T-helper 17 cell (primary cell): Measurements from ENCODE around the gene CTDSPL. TPM values are rescaled to one million over a fixed set of nuclear protein-coding genes. Genes with fewer than 3 reads are reported as not detected.
A peak's percentile ranks its signal among the peaks of the same experiment; 100 is the strongest.

Source experiments
- ATAC-seq: fragments of 150-1000 bp; cut with Tn5 transposase; 2 replicates; pipeline ENCODE4 v1.10.0; 2021; ENCODE audit warnings: mild to moderate bottlenecking, moderate library complexity
- DNase-seq, 3 donors: peaks; one replicate each; pipeline versions ENCODE4 v3.0.0 to v3.0.0-alpha.2; 2020 to 2021
- H3K9me3 ChIP-seq: one replicate; pipeline ENCODE4 v1.7.0; 2013; ENCODE audit warnings: low read length, mild to moderate bottlenecking; ENCODE audit not compliant: control insufficient read depth, poor library complexity, severe bottlenecking
- H3K27ac Mint-ChIP-seq: one replicate; pipeline ENCODE4 v1.8.0; 2022; ENCODE audit warnings: mild to moderate bottlenecking, moderate library complexity, mixed read lengths
- H3K27me3 Mint-ChIP-seq: one replicate; pipeline ENCODE4 v1.8.0; 2022; ENCODE audit warnings: mixed read lengths
- H3K36me3 Mint-ChIP-seq: one replicate; pipeline ENCODE4 v1.8.0; 2022; ENCODE audit warnings: low read depth, mixed read lengths
- H3K4me1 Mint-ChIP-seq: one replicate; pipeline ENCODE4 v1.8.0; 2022; ENCODE audit warnings: mild to moderate bottlenecking, mixed read lengths
- H3K4me3 Mint-ChIP-seq: one replicate; pipeline ENCODE4 v1.8.0; 2022; ENCODE audit warnings: mild to moderate bottlenecking, moderate library complexity, mixed read lengths
- total RNA-seq, 4 donors: library from RNA in 2 of 4; stranded (reverse) in 2 of 4; gene quantifications; one replicate each; pipeline ENCODE4 v1.2.3 and lab custom pipeline; 2022 to 2026

Gene CTDSPL
- total RNA-seq, 2 donors from 2014 or later: 2.2 to 48.0 TPM

- peaks cover 2% of the 10 kb centered on the region for H3K36me3 Mint-ChIP-seq
- peaks cover 25% of the 10 kb centered on the region for H3K27me3 Mint-ChIP-seq
- no peak for ATAC-seq
- peaks cover 6% of the 10 kb centered on the region for H3K4me1 Mint-ChIP-seq
- H3K27ac Mint-ChIP-seq: no peak overlapping the region
- DNase-seq: no peak
- H3K9me3 ChIP-seq: no peaks in the 10 kb centered on the region
- H3K4me3 Mint-ChIP-seq: no peak overlapping the region
Observed at GRCh38 chr3:37903734-37904133, 42.1 kb downstream of the CTDSPL start.

GRCh38 chr3:37904601-37905000, 42.9 kb downstream of the CTDSPL start:
- ATAC-seq (no peak), DNase-seq (no peak)
- Mint-ChIP-seq H3K27ac (no peak overlapping the region), H3K36me3 (peaks cover 2% of the 10 kb centered on the region), H3K4me1 (peaks cover 6% of the 10 kb centered on the region), H3K27me3 (peaks cover 19% of the 10 kb centered on the region), H3K4me3 (no peak overlapping the region)
- H3K9me3 ChIP-seq: no peaks in the 10 kb centered on the region

GRCh38 chr3:37905346-37905745, 43.7 kb downstream of the CTDSPL start:
- Mint-ChIP-seq H3K36me3 (peaks cover 2% of the 10 kb centered on the region), H3K27me3 (peaks cover 19% of the 10 kb centered on the region), H3K4me1 (peaks cover 6% of the 10 kb centered on the region), H3K4me3 (no peak overlapping the region), H3K27ac (no peak overlapping the region)
- H3K9me3 ChIP-seq: no peaks in the 10 kb centered on the region
- DNase-seq (no peak), ATAC-seq (no peak)

- Mint-ChIP-seq H3K27me3 (peaks cover 19% of the 10 kb centered on the region), H3K27ac (peak overlapping the region; percentile 65), H3K4me1 (peaks cover 6% of the 10 kb centered on the region), H3K36me3 (peaks cover 2% of the 10 kb centered on the region), H3K4me3 (no peak overlapping the region)
- no peaks in the 10 kb centered on the region for H3K9me3 ChIP-seq
- no peak for ATAC-seq
- DNase-seq: no peak
Observed at GRCh38 chr3:37905987-37906674, 44.5 kb downstream of the CTDSPL start.

- Mint-ChIP-seq H3K27ac (peak overlapping the region; percentile 65), H3K4me3 (peak overlapping the region; percentile 19), H3K27me3 (peaks cover 19% of the 10 kb centered on the region), H3K36me3 (no peaks in the 10 kb centered on the region), H3K4me1 (peaks cover 6% of the 10 kb centered on the region)
- no peaks in the 10 kb centered on the region for H3K9me3 ChIP-seq
- ATAC-seq (no peak), DNase-seq (no peak)
Observed at GRCh38 chr3:37906734-37907282, 45.1 kb downstream of the CTDSPL start.

- peak overlapping the region; percentile 65 for H3K27ac Mint-ChIP-seq
- no peaks in the 10 kb centered on the region for H3K36me3 Mint-ChIP-seq
- DNase-seq (no peak), ATAC-seq (no peak)
- peaks cover 19% of the 10 kb centered on the region for H3K27me3 Mint-ChIP-seq
- H3K4me1 Mint-ChIP-seq: peaks cover 8% of the 10 kb centered on the region
- peak overlapping the region; percentile 56 for H3K4me3 Mint-ChIP-seq
- H3K9me3 ChIP-seq: no peaks in the 10 kb centered on the region
Observed at GRCh38 chr3:37907371-37907770, 45.7 kb downstream of the CTDSPL start.

GRCh38 chr3:37907906-37908305, 46.2 kb downstream of the CTDSPL start:
- Mint-ChIP-seq H3K27ac (no peak overlapping the region), H3K27me3 (peaks cover 13% of the 10 kb centered on the region), H3K36me3 (no peaks in the 10 kb centered on the region), H3K4me1 (peaks cover 9% of the 10 kb centered on the region), H3K4me3 (no peak overlapping the region)
- no peaks in the 10 kb centered on the region for H3K9me3 ChIP-seq
- DNase-seq (no peak), ATAC-seq (peak; percentile 49)

GRCh38 chr3:37909067-37909911, 47.6 kb downstream of the CTDSPL start:
- H3K36me3 Mint-ChIP-seq: no peaks in the 10 kb centered on the region
- H3K9me3 ChIP-seq: no peaks in the 10 kb centered on the region
- peaks cover 9% of the 10 kb centered on the region for H3K4me1 Mint-ChIP-seq
- no peak for DNase-seq
- no peak for ATAC-seq
- H3K27me3 Mint-ChIP-seq: peaks cover 10% of the 10 kb centered on the region
- H3K4me3 Mint-ChIP-seq: no peak overlapping the region
- no peak overlapping the region for H3K27ac Mint-ChIP-seq

GRCh38 chr3:37910671-37911400, 49.2 kb downstream of the CTDSPL start:
- DNase-seq: no peak
- ATAC-seq: no peak
- peaks cover 5% of the 10 kb centered on the region for H3K27me3 Mint-ChIP-seq
- H3K4me3 Mint-ChIP-seq: no peak overlapping the region
- no peak overlapping the region for H3K27ac Mint-ChIP-seq
- no peaks in the 10 kb centered on the region for H3K9me3 ChIP-seq
- H3K4me1 Mint-ChIP-seq: peaks cover 9% of the 10 kb centered on the region
- no peaks in the 10 kb centered on the region for H3K36me3 Mint-ChIP-seq

GRCh38 chr3:37912052-37912733, 50.5 kb downstream of the CTDSPL start:
- Mint-ChIP-seq H3K4me1 (peaks cover 8% of the 10 kb centered on the region), H3K4me3 (no peak overlapping the region), H3K27ac (no peak overlapping the region), H3K36me3 (no peaks in the 10 kb centered on the region), H3K27me3 (no peaks in the 10 kb centered on the region)
- ATAC-seq (no peak), DNase-seq (no peak)
- H3K9me3 ChIP-seq: no peaks in the 10 kb centered on the region

- no peak overlapping the region for H3K27ac Mint-ChIP-seq
- peaks cover 4% of the 10 kb centered on the region for H3K27me3 Mint-ChIP-seq
- no peaks in the 10 kb centered on the region for H3K36me3 Mint-ChIP-seq
- no peak overlapping the region for H3K4me3 Mint-ChIP-seq
- no peak for ATAC-seq
- no peaks in the 10 kb centered on the region for H3K9me3 ChIP-seq
- DNase-seq: no peak
- H3K4me1 Mint-ChIP-seq: peaks cover 6% of the 10 kb centered on the region
Observed at GRCh38 chr3:37913522-37913921, 51.8 kb downstream of the CTDSPL start.

- ATAC-seq: no peak
- peaks cover 4% of the 10 kb centered on the region for H3K27me3 Mint-ChIP-seq
- no peak overlapping the region for H3K4me3 Mint-ChIP-seq
- no peak overlapping the region for H3K27ac Mint-ChIP-seq
- no peaks in the 10 kb centered on the region for H3K9me3 ChIP-seq
- no peaks in the 10 kb centered on the region for H3K36me3 Mint-ChIP-seq
- H3K4me1 Mint-ChIP-seq: peaks cover 6% of the 10 kb centered on the region
- DNase-seq: no peak
Observed at GRCh38 chr3:37916685-37917084, 55.0 kb downstream of the CTDSPL start.
